SJCRH30 (cell line): ENCODE measurements around the gene CMPK1. TPM values are rescaled to one million over a fixed set of nuclear protein-coding genes. Genes with fewer than 3 reads are reported as not detected.

Experiments used
- DNase-seq, 2 experiments: peaks; one replicate each; pipeline ENCODE4 v3.0.0-alpha.2; 2015 to 2020
- H3K27ac ChIP-seq: fragments of 250-450 bp; sonication (Bioruptor Pico); 2 replicates; pipeline ENCODE4 v1.5.1; 2020; ENCODE audit warnings: mild to moderate bottlenecking, moderate library complexity
- H3K27me3 ChIP-seq: fragments of 250-450 bp; sonication (Bioruptor Pico); 2 replicates; pipeline ENCODE4 v1.5.1; 2020; ENCODE audit warnings: mild to moderate bottlenecking, moderate library complexity
- H3K36me3 ChIP-seq: fragments of 250-450 bp; sonication (Bioruptor Pico); 2 replicates; pipeline ENCODE4 v1.5.1; 2020; ENCODE audit warnings: mild to moderate bottlenecking, moderate library complexity
- H3K4me1 ChIP-seq: fragments of 250-450 bp; sonication (Bioruptor Pico); 2 replicates; pipeline ENCODE4 v1.5.1; 2020; ENCODE audit warnings: mild to moderate bottlenecking, moderate library complexity
- H3K4me3 ChIP-seq: fragments of 250-450 bp; sonication (Bioruptor Pico); 2 replicates; pipeline ENCODE4 v1.5.1; 2020; ENCODE audit warnings: mild to moderate bottlenecking, moderate library complexity
- H3K9me3 ChIP-seq: fragments of 250-450 bp; sonication (Bioruptor Pico); replicated peaks from 2 replicates; pipeline ENCODE4 v1.5.1; 2020; ENCODE audit warnings: mild to moderate bottlenecking, moderate library complexity
- total RNA-seq: library from RNA; depleted of rRNA; stranded (reverse); fragments of >200 nt; shearing (Covaris generic); gene quantifications from 2 replicates; pipeline ENCODE4 v1.2.3, GENCODE V29; 2014

The CMPK1 gene
- total RNA-seq, 1 experiment from 2014 or later, result 144 TPM

DNA sequence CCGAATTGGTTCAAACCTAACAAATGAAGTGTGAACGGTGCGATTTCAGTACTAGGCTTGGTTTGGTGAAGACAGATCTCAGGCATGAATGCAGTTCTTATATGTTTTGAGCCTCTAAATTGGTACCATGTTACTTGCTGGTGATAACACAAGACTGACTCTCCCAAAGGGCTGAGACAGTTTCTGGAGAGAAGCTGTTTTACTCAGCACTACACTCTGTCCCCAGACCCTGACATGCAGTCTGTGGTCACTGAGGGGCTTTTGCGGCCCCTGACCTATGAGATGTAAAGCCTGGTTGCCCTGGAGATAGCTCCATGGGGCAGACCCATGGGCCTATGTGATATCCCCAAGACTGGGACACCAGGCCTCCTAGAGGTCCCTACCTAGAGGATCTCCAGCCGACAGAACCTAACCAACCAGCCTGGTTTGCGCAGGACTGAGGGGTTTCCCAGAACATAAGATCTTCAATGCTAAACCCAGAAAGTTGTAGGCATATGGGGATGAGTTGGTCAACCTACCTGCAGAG lies 63.1 kb downstream of the CMPK1 start:
- peaks cover 12% of the 10 kb centered on the region for H3K27me3 ChIP-seq
- no peak for DNase-seq
- no peaks in the 10 kb centered on the region for H3K36me3 ChIP-seq
- H3K4me3 ChIP-seq, result no peak overlapping the region
- H3K27ac ChIP-seq, result no peak overlapping the region
- peaks cover 9% of the 10 kb centered on the region for H3K4me1 ChIP-seq
- 0 out of 2 replicates have a peak, but pooled peaks cover 4% of the 10 kb centered on the region for H3K9me3 ChIP-seq

DNA sequence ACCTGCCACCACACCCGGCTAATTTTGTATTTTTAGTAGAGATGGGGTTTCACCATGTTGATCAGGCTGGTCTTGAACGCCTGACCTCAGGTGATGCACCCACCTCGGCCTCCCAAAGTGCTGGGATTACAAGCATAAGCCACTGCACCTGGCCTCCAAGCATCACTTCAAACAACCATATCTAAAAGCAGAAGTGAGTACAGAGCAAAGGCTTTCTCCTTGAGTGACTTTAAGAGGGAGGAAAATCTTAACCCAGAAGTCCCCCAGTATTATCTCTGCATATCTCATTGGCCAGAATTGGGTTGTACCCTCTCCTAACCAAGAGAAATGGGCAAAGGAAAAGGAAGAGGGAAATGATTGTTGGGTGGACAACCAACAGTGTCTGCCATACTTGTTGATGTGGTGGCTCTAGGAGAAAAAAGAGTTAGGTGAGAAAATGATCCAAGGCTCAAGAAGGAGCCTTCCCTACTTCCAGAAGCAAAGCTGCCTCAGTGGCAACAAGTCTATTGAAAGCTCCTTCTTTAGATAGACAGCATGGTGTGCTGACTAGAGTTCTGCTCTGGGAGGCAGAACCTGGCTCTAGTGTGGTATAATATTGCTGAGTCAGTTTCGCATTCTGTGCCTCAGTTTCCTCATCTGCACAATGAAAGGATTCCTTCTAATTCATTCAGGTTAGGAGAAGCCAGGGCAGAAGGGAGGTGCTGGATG lies 65.7 kb downstream of the CMPK1 start:
- Histone ChIP-seq H3K4me3 (no peak overlapping the region), H3K36me3 (no peaks in the 10 kb centered on the region), H3K27ac (no peak overlapping the region), H3K27me3 (peaks cover 12% of the 10 kb centered on the region), H3K4me1 (peaks cover 3% of the 10 kb centered on the region), H3K9me3 (0 out of 2 replicates have a peak, but pooled peaks cover 4% of the 10 kb centered on the region)
- no peak for DNase-seq

DNA sequence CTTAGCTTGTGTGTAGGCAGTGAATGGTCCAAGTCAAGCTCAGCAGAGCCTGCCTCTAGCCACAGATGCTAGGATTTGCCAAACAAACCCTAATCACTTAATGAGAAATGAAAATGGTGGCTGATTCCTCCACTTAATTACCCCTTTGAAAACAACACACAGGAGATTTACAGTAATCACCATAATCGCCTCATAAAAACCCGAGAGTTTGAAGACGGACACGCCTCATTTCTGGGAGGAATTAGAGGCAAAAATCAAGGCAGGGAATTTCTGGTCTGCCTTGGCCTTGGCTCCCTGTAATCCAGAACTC lies 66.2 kb downstream of the CMPK1 start:
- no peak for DNase-seq

DNA sequence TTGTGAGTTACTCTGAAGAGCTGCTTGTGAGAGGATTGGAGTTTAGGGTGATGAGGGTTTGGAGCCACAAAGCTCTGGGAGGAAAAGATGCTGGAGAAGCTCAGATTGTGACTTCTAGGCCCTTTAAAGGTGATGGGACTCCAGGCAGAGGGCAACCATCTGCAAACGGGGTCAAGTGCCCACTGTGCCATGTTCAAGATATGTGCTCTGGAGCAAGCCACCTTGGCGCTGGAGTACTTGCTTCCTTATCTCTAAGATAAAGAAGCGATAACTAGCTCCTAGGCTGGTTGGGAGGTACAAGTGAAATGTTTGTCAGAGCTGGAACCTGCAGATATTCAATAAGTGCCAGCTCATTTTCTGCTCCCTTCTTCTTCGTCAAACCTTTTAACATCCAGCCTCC lies 68.2 kb downstream of the CMPK1 start:
- Histone ChIP-seq H3K36me3 (no peaks in the 10 kb centered on the region), H3K27me3 (peaks cover 12% of the 10 kb centered on the region), H3K27ac (no peak overlapping the region), H3K9me3 (0 out of 2 replicates have a peak, but pooled peaks cover 4% of the 10 kb centered on the region), H3K4me1 (no peaks in the 10 kb centered on the region; the same call in 1 of the 2 replicates), H3K4me3 (no peak overlapping the region)
- no peak for DNase-seq

More for the DNA sequence above, 66.2 kb downstream of the CMPK1 start:
- Histone ChIP-seq H3K4me3 (no peak overlapping the region), H3K27ac (no peak overlapping the region), H3K9me3 (0 out of 2 replicates have a peak, but pooled peaks cover 4% of the 10 kb centered on the region), H3K4me1 (no peaks in the 10 kb centered on the region; the same call in 1 of the 2 replicates), H3K36me3 (no peaks in the 10 kb centered on the region), H3K27me3 (peaks cover 12% of the 10 kb centered on the region)

DNA sequence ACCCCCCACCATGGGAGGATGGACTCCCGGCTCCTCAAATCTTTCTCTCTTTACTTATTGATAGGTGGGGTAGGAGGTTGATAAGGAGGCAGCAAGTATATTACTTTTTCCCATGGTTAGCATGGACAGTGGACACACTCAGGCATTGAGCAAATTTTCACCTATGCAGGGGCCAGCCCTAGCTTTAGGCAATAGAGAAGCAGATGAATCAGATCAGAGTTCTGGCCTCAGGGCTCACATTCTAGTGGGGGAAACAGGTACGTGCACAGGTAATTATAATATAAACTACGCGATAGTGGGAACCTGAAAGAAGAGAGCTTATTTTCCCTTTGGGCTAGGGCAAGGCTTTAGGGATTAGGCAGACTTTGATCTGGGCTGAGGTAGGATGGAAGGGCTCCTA lies 69.0 kb downstream of the CMPK1 start:
- DNase-seq, result no peak
- H3K4me3 ChIP-seq, result no peak overlapping the region
- no peaks in the 10 kb centered on the region; the same call in 1 of the 2 replicates for H3K4me1 ChIP-seq
- no peaks in the 10 kb centered on the region for H3K36me3 ChIP-seq
- 0 out of 2 replicates have a peak, but pooled peaks cover 4% of the 10 kb centered on the region for H3K9me3 ChIP-seq
- peaks cover 12% of the 10 kb centered on the region for H3K27me3 ChIP-seq
- H3K27ac ChIP-seq, result no peak overlapping the region

DNA sequence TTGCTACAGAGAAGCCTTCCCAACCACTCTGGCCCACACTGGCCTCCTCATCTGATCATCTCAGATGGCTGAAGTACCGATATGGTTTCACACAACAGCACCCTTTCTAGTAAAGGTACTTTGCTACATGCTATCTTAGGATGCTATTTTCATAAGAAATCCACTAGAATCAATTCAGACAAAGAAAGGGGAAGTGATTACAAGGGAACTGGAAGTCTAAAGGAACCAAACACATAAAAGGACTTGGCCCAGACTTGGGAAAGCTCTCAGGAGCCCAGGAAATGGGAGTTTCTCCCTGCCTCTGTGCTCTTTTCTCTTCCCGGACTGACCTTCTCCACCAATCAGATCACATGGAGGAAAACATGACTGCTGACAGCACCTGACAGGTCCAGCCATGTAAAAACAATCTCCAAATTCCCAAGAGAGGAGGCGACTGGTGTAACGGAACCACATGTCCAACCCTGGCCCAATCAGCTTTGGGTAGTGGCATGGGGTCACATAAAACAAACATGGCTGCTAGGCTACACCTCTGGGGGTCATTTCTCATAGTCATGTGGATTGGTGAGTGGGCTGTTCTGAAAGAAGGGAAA lies 69.8 kb downstream of the CMPK1 start:
- no peaks in the 10 kb centered on the region for H3K36me3 ChIP-seq
- no peak overlapping the region for H3K27ac ChIP-seq
- H3K4me3 ChIP-seq, result no peak overlapping the region
- H3K9me3 ChIP-seq, result 0 out of 2 replicates have a peak, but pooled peaks cover 4% of the 10 kb centered on the region
- H3K27me3 ChIP-seq, result peaks cover 12% of the 10 kb centered on the region
- DNase-seq, result no peak
- H3K4me1 ChIP-seq, result peaks cover 2% of the 10 kb centered on the region; the same call in 1 of the 2 replicates

DNA sequence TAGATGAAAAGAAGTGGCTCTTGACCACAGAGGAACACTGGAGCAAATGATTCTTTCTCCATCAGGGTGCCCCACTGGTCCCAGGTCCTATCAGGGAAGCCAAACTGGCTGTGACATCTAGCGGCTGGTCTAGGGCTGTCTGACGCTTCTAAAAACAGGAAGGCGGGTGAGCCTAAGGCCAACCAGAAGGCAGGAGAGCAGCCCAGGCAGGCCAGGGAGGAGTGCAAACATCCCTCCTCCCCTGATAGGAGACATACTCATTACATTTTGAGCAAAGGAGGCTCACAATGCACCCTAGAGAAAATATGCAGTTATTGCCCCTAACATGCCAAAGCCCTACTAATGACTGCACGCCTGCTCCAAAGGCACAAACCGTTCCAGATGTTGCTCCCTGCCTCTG lies 72.1 kb downstream of the CMPK1 start:
- Histone ChIP-seq H3K27ac (no peak overlapping the region), H3K4me1 (peaks cover 19% of the 10 kb centered on the region), H3K36me3 (no peaks in the 10 kb centered on the region), H3K27me3 (0 out of 2 replicates have a peak, but pooled peaks cover 3% of the 10 kb centered on the region), H3K4me3 (no peak overlapping the region), H3K9me3 (no peaks in the 10 kb centered on the region)
- no peak for DNase-seq

DNA sequence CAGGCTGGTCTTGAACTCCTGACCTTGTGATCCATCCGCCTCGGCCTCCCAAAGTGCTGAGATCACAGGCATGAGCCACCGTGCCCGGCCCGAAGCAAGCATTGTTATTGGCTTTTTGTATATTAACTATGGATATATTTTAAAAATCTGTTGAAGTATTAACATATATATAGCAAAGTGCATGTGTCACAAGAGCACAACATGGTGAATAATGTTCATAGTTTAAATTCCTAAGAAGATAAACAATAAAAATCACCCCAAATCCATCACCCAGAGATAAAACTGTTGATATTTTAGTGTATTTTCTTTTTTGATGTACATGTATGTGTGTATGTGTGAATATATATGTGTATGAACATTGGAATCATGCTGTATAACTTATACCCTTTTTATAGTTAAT lies 73.4 kb downstream of the CMPK1 start:
- H3K4me3 ChIP-seq, result no peak overlapping the region
- no peaks in the 10 kb centered on the region for H3K9me3 ChIP-seq
- no peak overlapping the region for H3K27ac ChIP-seq
- no peaks in the 10 kb centered on the region for H3K27me3 ChIP-seq
- H3K36me3 ChIP-seq, result no peaks in the 10 kb centered on the region
- no peak for DNase-seq
- peaks cover 19% of the 10 kb centered on the region for H3K4me1 ChIP-seq

DNA sequence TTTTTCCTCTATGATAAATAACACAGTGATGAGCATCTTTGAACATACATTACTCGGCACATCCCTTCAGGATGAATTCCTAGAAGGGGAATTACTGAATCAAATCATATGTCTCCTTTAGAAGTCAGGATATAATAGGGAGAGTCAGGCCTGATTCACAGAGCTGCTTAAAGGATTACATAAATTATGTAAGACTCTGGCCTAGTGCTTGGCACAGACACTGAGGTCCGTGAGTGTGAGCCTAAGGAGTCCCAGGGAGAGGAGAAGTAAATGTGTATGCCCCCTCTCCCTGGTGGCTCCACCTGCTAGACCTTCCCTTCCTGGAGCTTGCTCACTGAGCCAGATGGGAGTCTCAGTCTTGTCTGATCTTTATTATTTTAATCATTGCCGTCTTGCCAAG lies 73.9 kb downstream of the CMPK1 start:
- H3K27me3 ChIP-seq, result no peaks in the 10 kb centered on the region
- peaks cover 19% of the 10 kb centered on the region for H3K4me1 ChIP-seq
- DNase-seq, result no peak
- no peak overlapping the region for H3K27ac ChIP-seq
- H3K4me3 ChIP-seq, result no peak overlapping the region
- no peaks in the 10 kb centered on the region for H3K9me3 ChIP-seq
- H3K36me3 ChIP-seq, result no peaks in the 10 kb centered on the region

DNA sequence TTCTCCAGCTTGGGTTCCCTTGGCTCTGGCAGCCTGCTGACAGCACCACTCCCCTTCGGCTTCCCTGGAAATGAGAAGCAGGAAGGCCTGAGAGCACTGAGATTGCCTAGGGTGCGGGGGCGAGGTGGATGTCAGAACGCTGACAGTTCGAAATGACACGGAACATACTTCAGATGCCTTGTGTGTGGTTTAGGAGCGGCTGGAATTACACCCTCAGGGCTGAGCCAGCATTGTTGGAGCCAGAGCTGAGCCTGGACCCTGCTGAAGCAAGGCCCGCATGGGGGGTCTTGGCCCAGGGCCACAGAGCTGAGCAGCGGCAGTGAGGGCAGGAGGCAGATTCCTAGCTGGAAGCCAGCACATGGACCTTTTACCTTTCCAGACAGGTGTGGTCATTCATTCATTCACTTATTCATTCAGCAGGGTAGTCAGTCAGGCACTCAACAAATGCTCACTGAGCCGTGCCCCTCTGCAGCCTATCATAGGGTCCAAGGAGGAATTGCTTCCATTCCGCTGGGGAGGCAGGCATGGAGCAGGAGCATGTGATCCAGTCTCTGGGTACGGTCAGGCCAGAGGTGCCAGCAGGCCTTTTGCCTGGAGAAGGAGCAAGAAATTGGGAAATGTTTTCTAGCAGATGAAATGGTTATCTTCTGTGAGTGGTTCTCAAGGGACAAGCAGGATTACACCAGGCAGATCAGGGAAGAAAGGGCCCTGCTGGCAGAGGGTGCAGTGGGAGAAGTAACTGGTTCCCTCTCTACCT lies 75.9 kb downstream of the CMPK1 start:
- H3K27ac ChIP-seq, result no peak overlapping the region; the same call in 1 of the 2 replicates
- peaks cover 19% of the 10 kb centered on the region for H3K4me1 ChIP-seq
- no peak overlapping the region for H3K4me3 ChIP-seq
- H3K27me3 ChIP-seq, result no peaks in the 10 kb centered on the region
- H3K9me3 ChIP-seq, result no peaks in the 10 kb centered on the region
- H3K36me3 ChIP-seq, result no peaks in the 10 kb centered on the region
- peak; percentile 85 to 90 for DNase-seq

DNA sequence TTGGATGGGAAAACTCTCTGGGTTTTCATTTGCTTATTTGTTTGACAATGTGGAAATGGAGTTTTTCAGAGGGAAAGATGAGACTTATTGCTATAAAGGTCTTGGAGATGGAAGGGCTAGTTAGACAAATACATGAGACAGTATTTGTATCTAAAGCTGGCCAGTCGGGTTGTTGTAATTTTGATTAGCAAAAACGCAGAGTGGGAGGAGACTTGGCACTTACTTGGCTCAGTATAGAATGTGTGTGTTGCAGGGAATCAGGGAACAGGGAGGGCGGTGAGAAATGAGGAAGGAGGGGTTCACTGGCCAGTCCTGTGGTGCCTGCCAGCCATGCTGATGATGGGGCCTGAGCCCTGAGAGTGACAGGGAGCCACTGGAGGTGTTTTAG lies 76.5 kb downstream of the CMPK1 start:
- Histone ChIP-seq H3K4me1 (peaks cover 19% of the 10 kb centered on the region), H3K36me3 (no peaks in the 10 kb centered on the region), H3K4me3 (no peak overlapping the region), H3K9me3 (no peaks in the 10 kb centered on the region), H3K27ac (no peak overlapping the region; the same call in 1 of the 2 replicates), H3K27me3 (no peaks in the 10 kb centered on the region)
- no peak for DNase-seq

DNA sequence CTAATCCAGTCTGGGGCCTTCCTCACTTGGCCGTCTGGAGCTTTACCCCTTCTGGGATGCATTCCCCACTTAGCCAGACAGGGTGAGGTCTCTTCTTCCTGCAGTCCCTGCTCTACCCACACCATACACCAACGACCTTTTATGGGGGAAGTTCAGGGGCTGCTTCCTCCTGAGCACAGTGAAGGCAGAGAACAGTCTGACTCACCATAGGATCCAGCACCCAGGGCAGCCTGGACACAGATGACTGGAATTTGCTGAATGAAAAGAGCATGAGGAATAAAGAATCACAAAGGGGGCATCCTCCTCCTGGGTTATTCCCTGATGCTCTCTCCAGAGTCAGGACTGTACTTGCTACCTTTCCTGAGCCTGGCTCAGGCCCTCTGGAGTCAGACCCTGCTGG lies 77.8 kb downstream of the CMPK1 start:
- H3K9me3 ChIP-seq, result no peaks in the 10 kb centered on the region
- no peak overlapping the region for H3K27ac ChIP-seq
- peaks cover 19% of the 10 kb centered on the region for H3K4me1 ChIP-seq
- H3K27me3 ChIP-seq, result no peaks in the 10 kb centered on the region
- H3K36me3 ChIP-seq, result no peaks in the 10 kb centered on the region
- no peak overlapping the region for H3K4me3 ChIP-seq
- no peak for DNase-seq

DNA sequence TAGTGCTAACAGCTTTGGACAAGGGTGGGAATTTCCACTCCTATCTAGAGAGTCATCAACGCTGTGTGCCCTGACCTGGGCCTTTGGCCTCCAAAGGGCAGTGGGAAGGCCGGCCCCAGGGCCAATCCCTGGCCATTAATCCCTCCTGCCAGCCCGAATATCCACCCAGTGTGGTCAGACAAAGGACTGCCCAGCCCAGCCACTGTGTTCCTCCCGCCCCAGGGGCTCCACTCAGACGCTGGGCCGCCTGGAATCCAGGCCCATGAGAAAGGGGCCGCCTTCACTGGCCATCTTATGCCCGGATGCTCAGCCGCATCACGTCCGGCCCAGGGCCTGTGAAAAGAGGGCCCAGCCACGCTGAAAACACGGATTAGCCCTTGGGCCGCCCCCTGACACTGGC lies 78.8 kb downstream of the CMPK1 start:
- no peaks in the 10 kb centered on the region for H3K9me3 ChIP-seq
- H3K4me3 ChIP-seq, result no peak overlapping the region
- H3K36me3 ChIP-seq, result no peaks in the 10 kb centered on the region
- H3K27ac ChIP-seq, result no peak overlapping the region
- no peak for DNase-seq
- no peaks in the 10 kb centered on the region for H3K27me3 ChIP-seq
- H3K4me1 ChIP-seq, result peaks cover 19% of the 10 kb centered on the region

DNA sequence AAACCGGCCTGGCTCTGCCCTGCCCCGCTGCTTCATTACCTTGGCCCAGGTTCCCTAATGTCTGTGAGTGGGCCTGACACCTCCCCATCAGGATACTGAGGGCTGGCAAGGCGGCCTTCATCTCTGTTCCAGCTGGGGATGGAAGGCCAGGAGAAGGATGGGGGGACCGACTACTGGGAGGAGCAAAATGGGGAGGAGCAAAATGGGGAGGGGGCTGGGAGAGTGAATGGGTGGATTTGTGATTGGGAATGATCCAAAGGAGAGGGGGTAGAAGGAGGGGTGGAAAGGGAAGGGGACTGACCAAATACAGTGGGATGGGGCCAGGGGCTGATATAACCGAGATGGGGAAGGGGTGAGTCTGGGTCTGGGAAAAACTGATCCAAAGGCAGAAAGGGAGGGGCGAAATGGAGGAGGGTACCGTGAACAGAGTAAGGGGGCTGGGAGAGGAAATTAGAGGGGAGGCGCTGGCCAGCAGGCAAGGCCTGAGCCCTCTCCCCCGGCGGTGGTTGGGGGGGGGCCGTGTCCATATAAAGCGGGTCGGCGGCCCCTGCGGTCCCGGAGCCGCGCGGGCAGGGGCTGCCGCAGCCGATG lies 82.2 kb downstream of the CMPK1 start, which contains the start of gene FOXE3:
FOXE3 (plus strand) TSS at position 558 of the 591 bp plus-strand sequence; CDS start at position 589, 31 bp downstream.
- H3K4me3 ChIP-seq, result no peak within 1 kb of the TSS
- H3K9me3 ChIP-seq, result no peaks in the 10 kb centered on the region
- no peak for DNase-seq
- H3K4me1 ChIP-seq, result no peaks in the 10 kb centered on the region; the same call in 1 of the 2 replicates
- no peaks in the 10 kb centered on the region for H3K36me3 ChIP-seq
- H3K27ac ChIP-seq, result no peak within 1 kb of the TSS
- no peaks in the 10 kb centered on the region for H3K27me3 ChIP-seq
